ENCODE results near the gene GFER.
A peak's percentile ranks its signal among the peaks of the same experiment; 100 is the strongest.

The GFER gene

GRCh38 chr16:1945559-1946391 lies 38.2 kb upstream of the GFER start:
- peaks cover 0 to 3% of the 10 kb centered on the region in 2 experiments; a peak in 1 of 3 replicates for H3K36me3 ChIP-seq (ENCODE audit: control insufficient read depth in 2 of 2, insufficient read depth in 1 of 2, low read length in 2 of 2)
- no peak for TF ChIP-seq PRDM4 (tag by site-specific recombination; IDR thresholded peaks at IDR 0.05)
- 0 out of 2 replicates have a peak, but pooled peaks have one; percentile 27 for TF ChIP-seq EGR2 (tag by site-specific recombination; IDR thresholded peaks at IDR 0.05; ENCODE audit: low read depth)
- 0 out of 2 replicates have a peak, but pooled peaks have one; percentile 27 for TF ChIP-seq ZFHX2 (tag by site-specific recombination; conservative IDR thresholded peaks at IDR 0.05)
- no peak for TF ChIP-seq TRIM28 (IDR thresholded peaks at IDR 0.05; ENCODE audit: borderline replicate concordance, low read length)
- no peak for TF ChIP-seq GLIS1 (tag by site-specific recombination; IDR thresholded peaks at IDR 0.05)
- TF ChIP-seq ZNF292 (tag by site-specific recombination; IDR thresholded peaks at IDR 0.05; ENCODE audit: borderline replicate concordance, low read depth), result no peak
- no peak for TF ChIP-seq ZNF544 (tag by site-specific recombination; IDR thresholded peaks at IDR 0.05)
- no peak for TF ChIP-seq SCRT2 (tag by site-specific recombination; IDR thresholded peaks at IDR 0.05)
- no peak for TF ChIP-seq PRDM1 (tag by site-specific recombination; IDR thresholded peaks at IDR 0.05)
- CTCF ChIA-PET, result interaction anchor here (0.6 to 1.8 kb wide), 5 partner anchors 12 to 145 kb away, joined by 3 to 7 read pairs (median 3); no protein-coding TSS in a partner anchor
- H3K4me3 ChIP-seq (ENCODE audit: low read depth, low read length), result no peak overlapping the region
- H3K27ac ChIP-seq (ENCODE audit: extremely low read depth, low read depth, low read length), result no peak overlapping the region
- POLR2A ChIA-PET, result interaction anchor here (0.7 to 1.2 kb wide), 3 partner anchors 15 to 19 kb away, joined by 3 to 8 read pairs (median 5); partner anchors contain the start of gene RPS2
- no peaks in the 10 kb centered on the region for H3K4me1 ChIP-seq (ENCODE audit: control insufficient read depth, insufficient read depth, low read length)
- H3K9me3 ChIP-seq (ENCODE audit: control insufficient read depth, insufficient read depth, low read depth, low read length), result no peaks in the 10 kb centered on the region

GRCh38 chr16:1946495-1947368 lies 37.3 kb upstream of the GFER start:
- H3K4me3 ChIP-seq (ENCODE audit: low read depth, low read length), result no peak overlapping the region
- H3K9me3 ChIP-seq (ENCODE audit: control insufficient read depth, insufficient read depth, low read depth, low read length), result no peaks in the 10 kb centered on the region
- ChIA-PET CTCF (interaction anchor here (0.6 to 1.8 kb wide), 3 partner anchors 23 to 267 kb away, joined by 3 to 7 read pairs (median 3); partner anchors contain the start of genes NUBP2 and SPSB3), POLR2A (interaction anchor here (0.7 to 1.2 kb wide), 2 partner anchors 14 to 18 kb away, joined by 3 to 5 read pairs; partner anchors contain the start of gene RPS2)
- H3K4me1 ChIP-seq (ENCODE audit: control insufficient read depth, insufficient read depth, low read length), result no peaks in the 10 kb centered on the region
- H3K27ac ChIP-seq (ENCODE audit: extremely low read depth, low read depth, low read length), result no peak overlapping the region
- H3K36me3 ChIP-seq (ENCODE audit: control insufficient read depth in 2 of 2, insufficient read depth in 1 of 2, low read length in 2 of 2), result no peaks in the 10 kb centered on the region
- no peak for TF ChIP-seq GLI2 (tag by site-specific recombination; IDR thresholded peaks at IDR 0.05; ENCODE audit: borderline replicate concordance, low read depth)
- no peak for TF ChIP-seq ZNF48 (tag by site-specific recombination; IDR thresholded peaks at IDR 0.05)
- no peak for TF ChIP-seq ZNF561 (tag by site-specific recombination; IDR thresholded peaks at IDR 0.05; ENCODE audit: borderline replicate concordance)
- no peak for TF ChIP-seq KLF17 (tag by site-specific recombination; IDR thresholded peaks at IDR 0.05)
- TF ChIP-seq ZNF394 (tag by site-specific recombination; IDR thresholded peaks at IDR 0.05; ENCODE audit: borderline replicate concordance), result no peak
- no peak for TF ChIP-seq ZBTB6 (tag by site-specific recombination; IDR thresholded peaks at IDR 0.05)
- no peak for TF ChIP-seq ZNF621 (tag by site-specific recombination; IDR thresholded peaks at IDR 0.05)
- no peak for TF ChIP-seq ZNF138 (tag by site-specific recombination; IDR thresholded peaks at IDR 0.05; ENCODE audit: borderline replicate concordance)
- no peak for TF ChIP-seq ZFP41 (tag by site-specific recombination; IDR thresholded peaks at IDR 0.05; ENCODE audit: borderline replicate concordance)
- TF ChIP-seq ZNF114 (tag by site-specific recombination; IDR thresholded peaks at IDR 0.05), result no peak
- TF ChIP-seq ZNF473 (tag by site-specific recombination; IDR thresholded peaks at IDR 0.05), result no peak
- TF ChIP-seq ZNF585B (tag by site-specific recombination; IDR thresholded peaks at IDR 0.05), result no peak
- no peak for TF ChIP-seq ZNF596 (tag by site-specific recombination; IDR thresholded peaks at IDR 0.05)
- TF ChIP-seq ZNF148 (tag by site-specific recombination; IDR thresholded peaks at IDR 0.05; ENCODE audit: borderline replicate concordance), result no peak
- no peak for TF ChIP-seq ZNF747 (tag by site-specific recombination; IDR thresholded peaks at IDR 0.05)
- TF ChIP-seq ZNF433 (tag by site-specific recombination; IDR thresholded peaks at IDR 0.05; ENCODE audit: low read depth), result no peak
- TF ChIP-seq ZNF350 (tag by site-specific recombination; IDR thresholded peaks at IDR 0.05), result no peak
